OCI-LY7 (cell line): ENCODE data around the gene ERI3. TPM values are rescaled to one million over a fixed set of nuclear protein-coding genes. Genes with fewer than 3 reads are reported as not detected.

Experiments
- BruUV-seq: library from RNA; stranded (reverse); fragments of 400-500 nt; replicated peaks from 2 replicates; lab custom pipeline; 2021; lab: Mats Ljungman, UMichigan
- CTCF ChIA-PET: fragments of 300-600 bp; sonication (Branson Sonifier 250); formaldehyde crosslinking; loops from one replicate; lab custom pipeline; 2022; ENCODE audit warnings: antibody characterized with exemption; ENCODE audit not compliant: unreplicated experiment; lab: Charles Lee
- POLR2A ChIA-PET: fragments of 300-600 bp; sonication (Branson Sonifier 250); formaldehyde crosslinking; loops from one replicate; lab custom pipeline; 2022; ENCODE audit warnings: antibody characterized with exemption; lab: Charles Lee
- DNase-seq: peaks from one replicate; pipeline ENCODE4 v3.0.0-alpha.2; 2015; ENCODE audit warnings: low spot score
- H2AFZ ChIP-seq: fragments of 200-600 bp; sonication (generic), shearing (Covaris generic); 2 replicates; pipeline ENCODE4 v1.6.1; 2014; ENCODE audit warnings: mild to moderate bottlenecking, antibody characterized with exemption, low read length, moderate library complexity
- H3K27ac ChIP-seq: fragments of 200-600 bp; sonication (generic); 2 replicates; pipeline ENCODE4 v1.5.1; 2014; ENCODE audit warnings: mixed run types, low read depth, mild to moderate bottlenecking, moderate library complexity, low read length, inconsistent platforms; ENCODE audit not compliant: poor library complexity, severe bottlenecking
- H3K36me3 ChIP-seq: fragments of 200-600 bp; sonication (generic); 2 replicates; pipeline ENCODE4 v1.6.1; 2014; ENCODE audit warnings: mild to moderate bottlenecking, antibody characterized with exemption, low read length, moderate library complexity, mixed read lengths; ENCODE audit not compliant: insufficient read depth
- H3K4me1 ChIP-seq: fragments of 200-600 bp; sonication (generic); 2 replicates; pipeline ENCODE4 v1.5.1; 2014; ENCODE audit warnings: mild to moderate bottlenecking, low read length; ENCODE audit not compliant: insufficient read depth, poor library complexity, severe bottlenecking
- H3K4me2 ChIP-seq: fragments of 200-600 bp; sonication (generic); 2 replicates; pipeline ENCODE4 v1.6.1; 2014; ENCODE audit warnings: mild to moderate bottlenecking, low read length
- H3K4me3 ChIP-seq: fragments of 200-600 bp; sonication (generic); 2 replicates; pipeline ENCODE4 v1.5.1; 2014; ENCODE audit warnings: mild to moderate bottlenecking, low read depth, low read length; ENCODE audit not compliant: poor library complexity, severe bottlenecking
- H3K79me2 ChIP-seq: fragments of 200-600 bp; sonication (generic); 2 replicates; pipeline ENCODE4 v1.6.1; 2016; ENCODE audit warnings: low read depth, mild to moderate bottlenecking, low read length, moderate library complexity, mixed read lengths; ENCODE audit not compliant: insufficient read depth
- H3K9me2 ChIP-seq: fragments of 200-600 bp; sonication (generic); 2 replicates; pipeline ENCODE4 v1.6.1; 2016; ENCODE audit warnings: mild to moderate bottlenecking, low read length, mixed read lengths; ENCODE audit not compliant: insufficient read depth
- H3K9me3 ChIP-seq: fragments of 200-600 bp; sonication (generic); 2 replicates; pipeline ENCODE4 v1.6.1; 2014; ENCODE audit warnings: mild to moderate bottlenecking, mixed run types, low read length, mixed read lengths
- H4K20me1 ChIP-seq: fragments of 200-600 bp; sonication (generic); 2 replicates; pipeline ENCODE4 v1.6.1; 2014; ENCODE audit warnings: mild to moderate bottlenecking, antibody characterized with exemption, low read length, moderate library complexity, mixed read lengths; ENCODE audit not compliant: insufficient read depth
- EZH2phosphoT487 ChIP-seq: fragments of 200-600 bp; sonication (generic); IDR thresholded peaks from 2 replicates; pipeline ENCODE4 v1.6.1; 2018; ENCODE audit warnings: low read depth, borderline replicate concordance, mild to moderate bottlenecking, mixed run types, antibody characterized with exemption, low read length, moderate library complexity, mixed read lengths
- intact Hi-C: fragments of 100-400 bp; cut with micrococcal nuclease; formaldehyde crosslinking; loops from one replicate; pipeline ENCODE4 v1.10.0; 2022; ENCODE audit not compliant: unreplicated experiment
- total RNA-seq, 2 experiments: library from RNA; depleted of rRNA in 1 of 2; stranded (reverse); fragments of >200 nt in 1 of 2; shearing (Covaris generic) in 1 of 2; gene quantifications; 2 replicates each; pipeline ENCODE4 v1.2.3, GENCODE V29; 2014 to 2022
- TF ChIP-seq, protein P1 (sequence below): fragments of 200-600 bp; sonication (generic); conservative IDR thresholded peaks from 2 replicates; pipeline ENCODE4 v1.5.1; 2014; ENCODE audit warnings: mild to moderate bottlenecking, antibody characterized with exemption, low read length, moderate library complexity, mixed read lengths

Gene ERI3
- total RNA-seq, 2 experiments from 2014 or later = 46.5 to 47.4 TPM

- intact Hi-C loops = loop anchor here (1.0 to 5.0 kb wide), 3 partner anchors 100 to 435 kb away; no protein-coding TSS in a partner anchor
- peaks cover 66% of the 10 kb centered on the region for H3K36me3 ChIP-seq
- no peak overlapping the region for H3K4me2 ChIP-seq
- no peak overlapping the region for H3K4me3 ChIP-seq
- H2AFZ ChIP-seq = no peak overlapping the region
- no TSS peak for BruUV-seq
- no peaks in the 10 kb centered on the region for H3K9me3 ChIP-seq
- CTCF ChIA-PET = interaction anchor here (0.8 kb wide), 1 partner anchor 8 kb away, joined by 5 read pairs; no protein-coding TSS in a partner anchor
- DNase-seq = peak; percentile 74
- H3K9me2 ChIP-seq = no peaks in the 10 kb centered on the region
- no peaks in the 10 kb centered on the region for H4K20me1 ChIP-seq
- POLR2A ChIA-PET = no interaction called here
- H3K4me1 ChIP-seq = peaks cover 30% of the 10 kb centered on the region
- peaks cover 9% of the 10 kb centered on the region; the same call in 1 of the 2 replicates for H3K79me2 ChIP-seq
- H3K27ac ChIP-seq = no peak overlapping the region
- TF ChIP-seq EZH2phosphoT487 = no peak
- TF ChIP-seq, protein P1, sequence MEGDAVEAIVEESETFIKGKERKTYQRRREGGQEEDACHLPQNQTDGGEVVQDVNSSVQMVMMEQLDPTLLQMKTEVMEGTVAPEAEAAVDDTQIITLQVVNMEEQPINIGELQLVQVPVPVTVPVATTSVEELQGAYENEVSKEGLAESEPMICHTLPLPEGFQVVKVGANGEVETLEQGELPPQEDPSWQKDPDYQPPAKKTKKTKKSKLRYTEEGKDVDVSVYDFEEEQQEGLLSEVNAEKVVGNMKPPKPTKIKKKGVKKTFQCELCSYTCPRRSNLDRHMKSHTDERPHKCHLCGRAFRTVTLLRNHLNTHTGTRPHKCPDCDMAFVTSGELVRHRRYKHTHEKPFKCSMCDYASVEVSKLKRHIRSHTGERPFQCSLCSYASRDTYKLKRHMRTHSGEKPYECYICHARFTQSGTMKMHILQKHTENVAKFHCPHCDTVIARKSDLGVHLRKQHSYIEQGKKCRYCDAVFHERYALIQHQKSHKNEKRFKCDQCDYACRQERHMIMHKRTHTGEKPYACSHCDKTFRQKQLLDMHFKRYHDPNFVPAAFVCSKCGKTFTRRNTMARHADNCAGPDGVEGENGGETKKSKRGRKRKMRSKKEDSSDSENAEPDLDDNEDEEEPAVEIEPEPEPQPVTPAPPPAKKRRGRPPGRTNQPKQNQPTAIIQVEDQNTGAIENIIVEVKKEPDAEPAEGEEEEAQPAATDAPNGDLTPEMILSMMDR = peak; percentile 91
Measured at GRCh38 chr1:44217809-44218410, 137.1 kb downstream of the ERI3 start.

- Histone ChIP-seq H3K79me2 (peaks cover 9% of the 10 kb centered on the region; the same call in 1 of the 2 replicates), H3K27ac (peak within 1 kb of the TSS; percentile 47), H4K20me1 (no peaks in the 10 kb centered on the region), H3K9me3 (no peaks in the 10 kb centered on the region), H3K4me2 (peak within 1 kb of the TSS; percentile 90), H3K4me1 (peaks cover 14% of the 10 kb centered on the region), H3K36me3 (peaks cover 29% of the 10 kb centered on the region), H2AFZ (peak within 1 kb of the TSS; percentile 95), H3K4me3 (peak within 1 kb of the TSS; percentile 88), H3K9me2 (no peaks in the 10 kb centered on the region)
- TF ChIP-seq, protein P1 = no peak
- TF ChIP-seq EZH2phosphoT487 = no peak
- CTCF ChIA-PET = no interaction called here
- peak; percentile 92 for DNase-seq
- intact Hi-C loops = no loop called here
- POLR2A ChIA-PET = interaction anchor here (1.0 to 1.2 kb wide), 2 partner anchors 11 to 12 kb away, joined by 3 read pairs; no protein-coding TSS in a partner anchor
- BruUV-seq = no TSS peak
Measured at GRCh38 chr1:44213222-44214112, 141.6 kb downstream of the ERI3 start, which contains the start of gene DMAP1. Gene DMAP1, plus strand, starts transcription at chr1:44213471. Its CDS starts 283 bp downstream, at chr1:44213754.
